K562 (cell line): ENCODE results near the gene NFATC2. TPM values are rescaled to one million over a fixed set of nuclear protein-coding genes. Genes with fewer than 3 reads are reported as not detected.

Experiments used
- ATAC-seq: fragments of 200-7000 bp; cut with Tn5 transposase; 3 replicates; pipeline ENCODE4 v1.9.1; 2020; ENCODE audit warnings: moderate library complexity
- BruUV-seq: library from RNA; stranded (reverse); fragments of 400-500 nt; replicated peaks from 2 replicates; lab custom pipeline; 2021; lab: Mats Ljungman, UMichigan
- CTCF ChIA-PET: fragments of 300-600 bp; formaldehyde crosslinking; extraction: SDS; loops from one replicate; lab custom pipeline; 2021; ENCODE audit warnings: low intra/inter-chr PET ratio; lab: Yijun Ruan, JAX
- POLR2A ChIA-PET: fragments of 300-600, 350-650 bp; sonication (Branson Sonifier 250); formaldehyde crosslinking; extraction: SDS; loops from one replicate; lab custom pipeline; 2021; ENCODE audit warnings: antibody characterized with exemption, inconsistent platforms; lab: Yijun Ruan, JAX
- DNase-seq, 4 experiments: peaks; one replicate each; pipeline versions ENCODE4 v3.0.0 to v3.0.0-alpha.2; 2011 to 2018; ENCODE audit warnings: low spot score in 3 of 4, mixed read lengths in 3 of 4; ENCODE audit errors: extremely low read depth in 1 of 4
- FAIRE-seq: peaks from 2 replicates; lab custom pipeline; 2011; peaks lifted over from hg19 to GRCh38; lab: Jason Lieb, UNC
- H2AFZ ChIP-seq: 2 replicates; pipeline ENCODE4 v1.6.0; 2011; ENCODE audit warnings: low read depth, low read length, control low read depth, inconsistent platforms
- H3K27ac ChIP-seq: fragments of 200-600 bp; 3 replicates; pipeline ENCODE4 v1.8.0; 2011; ENCODE audit warnings: low read depth, mild to moderate bottlenecking, control low read depth, inconsistent platforms, low read length, moderate library complexity, mixed read lengths; ENCODE audit errors: extremely low read depth
- H3K27me3 ChIP-seq, 2 experiments: fragments of 300-600 bp in 1 of 2; 2 replicates in 1 of 2; 3 replicates in 1 of 2; pipeline versions ENCODE4 v1.6.0 to v1.8.0; 2011; ENCODE audit warnings: inconsistent platforms in 2 of 2, low read length in 2 of 2, mild to moderate bottlenecking in 1 of 2, mixed read lengths in 1 of 2, moderate library complexity in 1 of 2; ENCODE audit not compliant: control insufficient read depth in 2 of 2, insufficient read depth in 2 of 2
- H3K36me3 ChIP-seq: fragments of 300-600 bp; 3 replicates; pipeline ENCODE4 v1.8.0; 2011; ENCODE audit warnings: mild to moderate bottlenecking, low read length, inconsistent platforms; ENCODE audit not compliant: control insufficient read depth, insufficient read depth
- H3K4me1 ChIP-seq, 2 experiments: fragments of 200-600 bp in 1 of 2; replicated peaks in 1 of 2; 2 replicates in 1 of 2; 3 replicates in 1 of 2; pipeline versions ENCODE4 v1.5.1 to v1.8.0; 2011; ENCODE audit warnings: inconsistent platforms in 2 of 2, low read length in 2 of 2, mild to moderate bottlenecking in 1 of 2, mixed read lengths in 1 of 2, moderate library complexity in 1 of 2; ENCODE audit not compliant: control insufficient read depth in 2 of 2, insufficient read depth in 2 of 2
- H3K4me2 ChIP-seq: 2 replicates; pipeline ENCODE4 v1.6.1; 2011; ENCODE audit warnings: low read length, control low read depth, inconsistent platforms, mixed read lengths; ENCODE audit not compliant: insufficient read depth
- H3K4me3 ChIP-seq: fragments of 200-600 bp; sonication (generic), shearing (Covaris generic); 2 replicates; pipeline ENCODE4 v1.5.1; 2016; ENCODE audit warnings: control low read depth, inconsistent platforms
- H3K79me2 ChIP-seq: fragments of 200-600 bp; 3 replicates; pipeline ENCODE4 v1.8.0; 2011; ENCODE audit warnings: low read length, inconsistent platforms; ENCODE audit not compliant: control insufficient read depth, insufficient read depth
- H3K9ac ChIP-seq, 2 experiments: 2 replicates each; pipeline versions ENCODE4 v1.6.0 to v1.6.1; 2011; ENCODE audit warnings: low read depth in 2 of 2, low read length in 2 of 2, control low read depth in 1 of 2, inconsistent platforms in 1 of 2, mild to moderate bottlenecking in 1 of 2, mixed read lengths in 1 of 2; ENCODE audit not compliant: insufficient read depth in 1 of 2
- H3K9me1 ChIP-seq: one replicate; pipeline ENCODE4 v1.6.0; 2011; ENCODE audit warnings: inconsistent platforms, mild to moderate bottlenecking, low read length, moderate library complexity; ENCODE audit not compliant: control insufficient read depth, insufficient read depth
- H3K9me3 ChIP-seq: replicated peaks from 2 replicates; pipeline ENCODE4 v1.5.1; 2011; ENCODE audit warnings: low read depth, low read length, inconsistent platforms; ENCODE audit not compliant: control insufficient read depth, insufficient read depth
- H4K20me1 ChIP-seq: replicated peaks from 2 replicates; pipeline ENCODE4 v1.6.1; 2011; ENCODE audit warnings: low read length, inconsistent platforms, mixed read lengths; ENCODE audit not compliant: control insufficient read depth, insufficient read depth
- FOXA3 ChIP-seq, 2 experiments: fragments of 450-650 bp in 1 of 2; sonication (generic) in 1 of 2; formaldehyde crosslinking; IDR thresholded peaks in 1 of 2; conservative IDR thresholded peaks in 1 of 2; 2 replicates each; pipeline versions ENCODE4 v1.4.0 to v1.8.0; 2020 to 2022; ENCODE audit warnings: mild to moderate bottlenecking in 2 of 2, missing genetic modification reagents in 1 of 2
- FOXM1 ChIP-seq, 2 experiments: fragments of 450-650 bp in 1 of 2; sonication (generic) in 1 of 2; formaldehyde crosslinking in 1 of 2; IDR thresholded peaks; 2 replicates each; pipeline versions ENCODE4 v1.6.1 to v1.9.0; 2017 to 2022; ENCODE audit warnings: low read depth in 2 of 2, mild to moderate bottlenecking in 2 of 2, missing genetic modification reagents in 1 of 2, moderate library complexity in 1 of 2
- MED1 ChIP-seq: sonication (generic); formaldehyde crosslinking; IDR thresholded peaks from 2 replicates; pipeline ENCODE4 v1.8.1; 2023; ENCODE audit warnings: missing genetic modification reagents, borderline replicate concordance
- MEF2D ChIP-seq: conservative IDR thresholded peaks from 2 replicates; pipeline ENCODE4 v1.6.1; 2016; ENCODE audit warnings: low read depth, missing genetic modification characterization, missing compliant biosample characterization
- RB1 ChIP-seq: fragments of 450-650 bp; IDR thresholded peaks from 2 replicates; pipeline ENCODE4 v1.6.1; 2017; ENCODE audit warnings: low read depth, mild to moderate bottlenecking
- TEAD1 ChIP-seq, 2 experiments: fragments of 450-650 bp in 1 of 2; sonication (generic) in 1 of 2; formaldehyde crosslinking; IDR thresholded peaks; 2 replicates each; pipeline versions ENCODE4 v1.4.0 to v1.8.0; 2020 to 2022; ENCODE audit warnings: mild to moderate bottlenecking in 2 of 2, missing genetic modification reagents in 1 of 2
- ZNF584 ChIP-seq: fragments of 200-800 bp; sonication (Bioruptor generic); IDR thresholded peaks from 2 replicates; pipeline ENCODE4 v1.6.1; 2016; ENCODE audit warnings: low read depth, mild to moderate bottlenecking, missing genetic modification characterization, missing compliant biosample characterization
- WGBS: fragments of 100-300 bp; shearing (Covaris generic); methylation state at CpG from one replicate; pipeline ENCODE4 v1.1.6; 2016; ENCODE audit warnings: low coverage, mixed read lengths; ENCODE audit not compliant: insufficient coverage; ENCODE audit errors: missing lambda C conversion rate; 5-methylcytosine and 5-hydroxymethylcytosine counted together
- in situ Hi-C: fragments of 300-500 bp; cut with MboI; formaldehyde crosslinking; loops from 4 replicates; pipeline ENCODE4 v1.15.0; 2018; ENCODE audit warnings: inconsistent platforms, mixed read lengths
- intact Hi-C: fragments of 100-400 bp; cut with micrococcal nuclease; formaldehyde crosslinking; loops from 2 replicates; pipeline ENCODE4 v1.14.2; 2022
- polyA plus RNA-seq, 8 experiments: library from polyadenylated mRNA; depleted of rRNA in 4 of 8; stranded (reverse) in 5 of 8; unstranded in 3 of 8; fragments of >200 nt; fragmentation: Nextera tagmentation in 2 of 8; fragmentation: Illumina TruSeq in 1 of 8; extraction: Ambion mirVana in 2 of 8; extraction: Trizol in 1 of 8; gene quantifications; 2 replicates each; pipeline versions ENCODE4 v1.2.1 to v1.2.3, GENCODE V29; 2011 to 2014; ENCODE audit warnings: inconsistent platforms in 1 of 8, missing spikeins in 1 of 8
- total RNA-seq, 7 experiments: library from RNA; depleted of rRNA in 6 of 7; stranded (reverse); fragments of >200 nt in 6 of 7; fragmentation: Illumina TruSeq in 2 of 7; extraction: Trizol in 2 of 7; gene quantifications; 2 replicates each; pipeline versions ENCODE4 v1.2.1 to v1.2.3, GENCODE V29; 2011 to 2021; ENCODE audit warnings: low replicate concordance in 1 of 7

The NFATC2 gene
- total and polyA plus RNA-seq, 9 of the 15 experiments (the other 6 are each of a cell fraction or from before 2014, with no cell fraction given), result 1.9 to 11.2 (median 3.0) TPM

- Histone ChIP-seq H3K27ac (no peak overlapping the region), H3K27me3 (no peaks in the 10 kb centered on the region), H4K20me1 (0 out of 2 replicates have a peak, but pooled peaks cover 8% of the 10 kb centered on the region), H2AFZ (no peak overlapping the region), H3K4me3 (no peak overlapping the region), H3K36me3 (peaks cover 61% of the 10 kb centered on the region), H3K4me2 (no peak overlapping the region), H3K79me2 (peaks cover 5% of the 10 kb centered on the region; the same call in 1 of the 3 replicates), H3K9me3 (no peaks in the 10 kb centered on the region), H3K9ac (peak overlapping the region in 1 of 2 experiments; percentile 4; a peak in 1 of 4 replicates), H3K9me1 (no peaks in the 10 kb centered on the region), H3K4me1 (peaks cover 5 to 13% of the 10 kb centered on the region in 2 experiments)
- FAIRE-seq (no peak), DNase-seq (no peak), ATAC-seq (no peak)
- no peak for TF ChIP-seq RB1
- TF ChIP-seq FOXA3 (CRISPR knock-in tag; conservative IDR thresholded peaks at IDR 0.05 in 1 of 2, IDR thresholded peaks at IDR 0.05 in 1 of 2), result no peak
- no peak for TF ChIP-seq FOXM1 (IDR thresholded peaks at IDR 0.05; ENCODE audit: low read depth)
- no peak for TF ChIP-seq FOXM1 (CRISPR knock-in tag; IDR thresholded peaks at IDR 0.05; ENCODE audit: low read depth)
- no peak for TF ChIP-seq MED1 (CRISPR knock-in tag)
- no peak for TF ChIP-seq ZNF584 (CRISPR knock-in tag)
- no peak for TF ChIP-seq MEF2D
- no peak for TF ChIP-seq TEAD1 (CRISPR knock-in tag; IDR thresholded peaks at IDR 0.05)
- in situ Hi-C loops (no loop called here), intact Hi-C loops (no loop called here)
- POLR2A ChIA-PET, result interaction anchor here (0.6 to 1.1 kb wide), 3 partner anchors 15 to 79 kb away, joined by 3 read pairs; no protein-coding TSS in a partner anchor
- CTCF ChIA-PET, result no interaction called here
- 88% methylated on average over 19 of the region's 19 CpGs for WGBS
- no TSS peak for BruUV-seq
These were observed 35.1 kb downstream of the NFATC2 start for GRCh38 chr20:51507216-51508036.
